GM20000 (cell line): ENCODE data around the gene P2RY6.

Source experiments
- DNase-seq: peaks from one replicate; pipeline ENCODE4 v3.0.0; 2012; ENCODE audit warnings: low spot score
- CTCF ChIP-seq: IDR thresholded peaks from 2 replicates; pipeline ENCODE4 v1.5.1; 2012; ENCODE audit warnings: mild to moderate bottlenecking, control low read depth; ENCODE audit errors: extremely low read depth, missing control alignments

P2RY6 gene

GRCh38 chr11:73286240-73286810, 14.2 kb downstream of the P2RY6 start:
- no peak for TF ChIP-seq CTCF
- no peak for DNase-seq

GRCh38 chr11:73287400-73288101, 15.4 kb downstream of the P2RY6 start:
- no peak for DNase-seq
- no peak for TF ChIP-seq CTCF

GRCh38 chr11:73288192-73288872, 16.2 kb downstream of the P2RY6 start:
- no peak for DNase-seq
- TF ChIP-seq CTCF: no peak

GRCh38 chr11:73288873-73289707, 17.0 kb downstream of the P2RY6 start:
- peak; percentile 87 for TF ChIP-seq CTCF
- DNase-seq: peak; percentile 86

GRCh38 chr11:73290536-73290935, 18.4 kb downstream of the P2RY6 start:
- no peak for TF ChIP-seq CTCF

GRCh38 chr11:73291196-73291595, 19.1 kb downstream of the P2RY6 start:
- no peak for DNase-seq
- no peak for TF ChIP-seq CTCF

More at GRCh38 chr11:73290536-73290935, 18.4 kb downstream of the P2RY6 start:
- DNase-seq: no peak
